Measurements from ENCODE around the gene C5orf63.
A peak's percentile ranks its signal among the peaks of the same experiment; 100 is the strongest.
"Not testable (repeated sequence)": the region's sequence is repeated elsewhere in the genome, so short reads cannot be mapped to it uniquely, and the experiment has no call there.

Gene C5orf63

DNA sequence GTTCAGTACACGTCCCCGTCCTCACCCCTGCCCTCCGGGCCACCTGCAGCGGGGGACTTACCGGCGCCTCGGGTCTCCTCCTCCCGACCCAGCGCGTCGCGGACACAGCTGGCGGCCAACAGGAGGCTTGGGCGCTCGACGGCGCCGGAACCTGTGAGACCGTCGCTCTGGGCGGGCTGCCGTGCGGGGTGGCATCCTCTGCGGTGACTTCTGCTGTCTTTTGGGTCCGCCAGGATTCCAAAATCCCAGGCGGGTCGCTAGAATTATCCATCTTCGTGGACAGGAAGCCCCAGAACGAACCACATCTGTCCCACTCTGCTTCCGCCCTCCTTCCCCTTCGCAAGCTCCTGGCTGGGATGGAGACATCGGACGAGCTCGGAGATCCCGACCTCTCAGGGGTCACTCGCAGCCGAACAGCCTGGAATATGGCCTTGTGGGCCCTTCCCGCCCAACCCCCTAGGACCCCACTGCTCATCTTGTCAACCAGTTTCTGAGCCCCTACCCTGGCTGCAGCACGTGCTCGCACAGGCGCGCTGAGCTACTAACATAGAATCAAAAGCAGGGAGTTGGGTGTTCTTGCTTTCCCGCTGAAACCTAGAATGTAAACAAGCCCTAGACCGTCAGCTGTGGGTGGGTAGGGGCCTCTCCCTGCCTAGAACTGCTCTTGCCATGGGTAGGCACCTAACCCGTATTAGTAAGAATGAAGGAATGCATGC is 42.0 kb downstream of the C5orf63 start:
- H3K4me1 ChIP-seq (ENCODE audit: control insufficient read depth, insufficient read depth, low read length): peaks cover 28% of the 10 kb centered on the region
- no peaks in the 10 kb centered on the region for H3K9me3 ChIP-seq (ENCODE audit: control insufficient read depth, insufficient read depth, low read length)
- peak overlapping the region; percentile 80 for H3K27ac ChIP-seq (ENCODE audit: low read depth, low read length)
- peak overlapping the region; percentile 85 for H3K4me3 ChIP-seq (ENCODE audit: low read depth, low read length)
- H3K36me3 ChIP-seq (ENCODE audit: control insufficient read depth, insufficient read depth, low read length): no peaks in the 10 kb centered on the region
- peaks cover 31% of the 10 kb centered on the region for H3K27me3 ChIP-seq (ENCODE audit: control insufficient read depth, insufficient read depth, low read length)
- H3K9ac ChIP-seq (ENCODE audit: low read depth, low read length): 0 out of 2 replicates have a peak overlapping the region, but pooled peaks have one; percentile 22

DNA sequence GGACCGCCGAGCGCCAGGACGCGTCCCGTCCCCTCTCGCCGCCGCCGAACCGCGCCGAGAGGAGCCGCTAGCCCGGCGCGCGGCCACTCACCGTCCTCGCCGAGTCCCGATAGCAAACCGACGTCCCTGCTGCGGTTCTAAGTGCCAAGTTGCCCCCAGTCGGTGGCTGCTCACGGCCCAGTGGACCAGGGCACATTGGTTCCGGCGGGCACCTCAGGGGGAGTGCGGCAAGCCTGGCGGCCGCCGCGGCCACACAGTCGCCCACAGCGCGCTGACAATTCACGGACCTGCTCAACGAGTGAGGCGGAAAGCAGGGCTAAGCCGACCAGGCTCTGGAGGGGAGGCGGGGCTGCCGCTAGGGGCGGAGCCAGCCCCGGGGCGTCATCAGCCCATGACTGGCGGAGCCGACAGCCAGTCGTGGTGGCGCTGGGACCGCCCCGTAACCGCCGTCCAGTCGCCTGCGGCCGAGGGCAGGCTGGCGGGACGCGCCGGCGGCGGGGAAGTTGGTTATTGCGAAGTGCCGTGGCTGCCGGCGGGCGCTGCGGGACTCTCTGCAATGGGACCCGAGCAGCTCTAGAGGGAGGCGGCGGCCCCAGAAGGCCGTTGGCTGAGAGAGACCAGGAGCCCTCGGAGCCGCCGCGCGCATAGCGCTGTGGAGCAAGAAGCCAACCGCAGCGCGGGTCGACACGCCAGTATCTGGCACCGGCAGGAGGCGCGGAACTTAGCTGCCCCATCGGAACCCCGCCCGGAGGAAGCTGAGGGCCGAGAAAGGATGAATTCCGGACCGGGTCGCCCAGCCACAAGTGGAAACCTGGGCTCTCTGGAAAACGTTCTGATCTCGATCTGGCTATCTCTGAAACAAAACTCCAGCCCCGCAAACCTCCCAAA is 42.8 kb downstream of the C5orf63 start, which contains the start of gene MARCHF3:
Gene MARCHF3 (minus strand): TSS at position 300 of the 888 bp plus-strand sequence. CDS start 112,387 bp downstream, outside the sequence.
- H3K4me1 ChIP-seq (ENCODE audit: control insufficient read depth, insufficient read depth, low read length): peaks cover 33% of the 10 kb centered on the region
- H3K36me3 ChIP-seq (ENCODE audit: control insufficient read depth, insufficient read depth, low read length): no peaks in the 10 kb centered on the region
- peaks cover 31% of the 10 kb centered on the region for H3K27me3 ChIP-seq (ENCODE audit: control insufficient read depth, insufficient read depth, low read length)
- peak within 1 kb of the TSS; percentile 80 for H3K27ac ChIP-seq (ENCODE audit: low read depth, low read length)
- peak within 1 kb of the TSS; percentile 85 for H3K4me3 ChIP-seq (ENCODE audit: low read depth, low read length)
- H3K9me3 ChIP-seq (ENCODE audit: control insufficient read depth, insufficient read depth, low read length): no peaks in the 10 kb centered on the region
- H3K9ac ChIP-seq (ENCODE audit: low read depth, low read length): peak within 1 kb of the TSS; percentile 22; the same call in 1 of the 2 replicates

DNA sequence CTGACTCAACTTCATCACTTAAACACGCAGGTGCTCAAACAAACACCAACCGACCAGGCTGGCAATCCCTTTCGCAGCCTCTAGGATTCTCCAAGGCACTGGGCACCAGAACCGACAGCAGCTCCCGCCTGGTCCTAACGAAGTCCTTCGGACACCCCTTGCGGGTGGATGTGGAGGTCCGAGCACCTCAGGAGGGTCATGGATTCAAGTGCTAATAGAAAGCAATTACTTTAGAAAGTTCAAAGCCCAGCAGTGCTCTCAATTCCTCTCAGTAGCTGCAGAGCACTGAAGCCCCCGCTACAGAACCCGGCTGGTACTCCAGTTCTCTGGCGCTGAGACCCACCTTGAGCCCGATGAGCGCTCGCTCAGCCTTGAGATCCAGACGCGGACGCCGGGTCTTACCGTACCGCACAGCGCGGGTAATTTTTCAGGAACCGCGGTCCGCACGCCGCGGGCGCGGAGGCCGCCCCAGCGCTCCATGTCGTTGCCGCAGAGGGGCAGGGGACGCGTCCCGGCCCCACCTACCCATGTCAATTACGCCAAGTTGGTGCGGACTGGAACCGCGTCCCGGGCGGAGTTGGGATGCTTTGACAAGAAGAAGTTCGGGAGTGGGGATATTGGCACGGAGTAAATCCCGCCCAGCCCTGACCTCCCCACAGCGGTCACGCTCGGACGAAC is 43.6 kb downstream of the C5orf63 start:
- Histone ChIP-seq H3K4me3 (ENCODE audit: low read depth, low read length) (peak overlapping the region; percentile 85), H3K9ac (ENCODE audit: low read depth, low read length) (no peak overlapping the region), H3K36me3 (ENCODE audit: control insufficient read depth, insufficient read depth, low read length) (no peaks in the 10 kb centered on the region), H3K27ac (ENCODE audit: low read depth, low read length) (no peak overlapping the region), H3K9me3 (ENCODE audit: control insufficient read depth, insufficient read depth, low read length) (no peaks in the 10 kb centered on the region), H3K4me1 (ENCODE audit: control insufficient read depth, insufficient read depth, low read length) (peaks cover 33% of the 10 kb centered on the region), H3K27me3 (ENCODE audit: control insufficient read depth, insufficient read depth, low read length) (peaks cover 31% of the 10 kb centered on the region)

DNA sequence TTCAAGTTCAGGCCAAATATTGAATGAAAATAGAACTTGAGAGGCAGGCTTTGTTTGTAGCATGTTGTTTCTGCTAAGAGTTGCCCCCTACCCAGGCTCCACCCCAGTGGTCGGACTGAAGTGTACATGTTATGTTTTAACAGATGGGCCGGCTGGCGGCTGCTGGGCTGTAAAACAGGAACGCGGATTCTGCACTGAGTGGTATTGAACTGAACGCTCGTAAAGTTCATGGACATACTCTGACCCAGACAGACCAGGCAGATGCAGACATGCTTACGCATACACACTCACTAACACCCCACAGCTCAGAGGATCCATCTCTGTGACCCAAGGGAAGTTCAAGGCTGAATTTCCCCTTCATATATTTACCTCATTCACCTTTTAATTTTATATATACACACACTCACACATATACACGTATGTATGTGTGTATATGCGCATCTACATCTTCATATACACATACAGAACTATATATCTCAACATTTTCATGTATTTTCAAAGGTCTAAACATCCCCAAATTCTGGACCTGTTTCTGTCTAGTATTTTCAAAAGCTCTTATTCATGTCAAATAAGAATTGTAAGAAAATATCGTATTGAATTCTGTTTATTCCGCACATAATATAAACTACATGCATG is 44.4 kb downstream of the C5orf63 start:
- Histone ChIP-seq H3K4me1 (ENCODE audit: control insufficient read depth, insufficient read depth, low read length) (peaks cover 33% of the 10 kb centered on the region), H3K9ac (ENCODE audit: low read depth, low read length) (no peak overlapping the region), H3K27ac (ENCODE audit: low read depth, low read length) (no peak overlapping the region), H3K9me3 (ENCODE audit: control insufficient read depth, insufficient read depth, low read length) (no peaks in the 10 kb centered on the region), H3K27me3 (ENCODE audit: control insufficient read depth, insufficient read depth, low read length) (peaks cover 31% of the 10 kb centered on the region), H3K36me3 (ENCODE audit: control insufficient read depth, insufficient read depth, low read length) (no peaks in the 10 kb centered on the region), H3K4me3 (ENCODE audit: low read depth, low read length) (peak overlapping the region; percentile 85)

DNA sequence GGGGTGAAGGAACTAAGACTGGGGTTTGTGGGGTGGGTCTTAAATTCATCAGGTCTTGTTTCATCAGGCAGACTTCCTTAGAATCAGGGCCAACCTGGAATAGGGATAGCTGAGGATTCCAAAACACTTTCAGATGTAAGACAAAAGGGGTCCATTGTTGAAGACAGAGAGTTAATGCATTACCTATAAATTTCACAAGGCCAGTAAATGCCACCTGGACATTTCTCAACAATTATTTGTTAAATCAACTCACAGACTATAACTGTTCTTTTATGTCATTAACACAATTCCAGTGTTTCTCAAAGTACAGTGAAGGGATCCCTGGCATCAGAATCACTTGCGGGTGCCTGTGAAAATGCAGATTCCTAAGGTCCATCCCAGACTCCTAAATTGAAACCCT is 45.8 kb downstream of the C5orf63 start:
- H3K4me3 ChIP-seq (ENCODE audit: low read depth, low read length): no peak overlapping the region
- H3K4me1 ChIP-seq (ENCODE audit: control insufficient read depth, insufficient read depth, low read length): peaks cover 33% of the 10 kb centered on the region
- peaks cover 25% of the 10 kb centered on the region for H3K27me3 ChIP-seq (ENCODE audit: control insufficient read depth, insufficient read depth, low read length)
- H3K9ac ChIP-seq (ENCODE audit: low read depth, low read length): no peak overlapping the region
- H3K9me3 ChIP-seq (ENCODE audit: control insufficient read depth, insufficient read depth, low read length): no peaks in the 10 kb centered on the region
- no peak overlapping the region for H3K27ac ChIP-seq (ENCODE audit: low read depth, low read length)
- no peaks in the 10 kb centered on the region for H3K36me3 ChIP-seq (ENCODE audit: control insufficient read depth, insufficient read depth, low read length)

DNA sequence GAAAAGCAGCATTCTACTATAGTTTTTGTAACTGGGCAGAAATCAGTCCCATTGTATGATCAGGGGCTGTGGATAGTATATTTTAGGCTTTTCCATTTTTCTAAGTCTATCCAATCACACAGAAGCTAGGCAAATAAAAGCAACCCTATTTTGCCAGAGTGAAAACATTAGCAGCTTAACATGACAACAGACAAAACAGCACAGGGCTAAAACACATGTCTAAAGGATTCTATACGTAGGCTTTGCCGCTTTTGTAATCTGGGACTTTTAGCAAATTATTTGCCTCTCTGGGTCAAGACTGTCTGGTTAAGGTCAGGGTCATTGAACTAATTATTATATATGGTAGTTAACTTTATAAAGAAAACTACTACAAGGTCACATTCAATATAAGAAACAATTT is 47.1 kb downstream of the C5orf63 start:
- Histone ChIP-seq H3K4me3 (ENCODE audit: low read depth, low read length) (no peak overlapping the region), H3K9ac (ENCODE audit: low read depth, low read length) (no peak overlapping the region)

DNA sequence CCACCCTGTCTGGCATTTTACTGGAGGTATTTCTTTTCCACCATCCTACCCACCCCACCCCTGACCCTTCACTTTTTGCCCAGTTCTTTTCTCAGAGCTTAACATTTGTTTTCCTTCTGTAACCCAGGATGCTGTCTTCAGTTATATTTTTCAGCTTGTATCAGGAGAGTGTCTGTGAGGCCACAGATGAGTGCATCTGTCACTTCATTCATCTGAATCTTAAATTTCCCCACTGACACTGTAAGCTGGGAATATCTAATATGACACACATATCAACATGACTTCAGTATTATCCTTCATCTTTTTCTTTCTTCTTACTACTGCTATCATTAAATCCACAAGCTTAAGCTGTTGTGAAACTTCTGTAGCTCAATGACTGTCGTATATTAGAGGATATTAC is 47.8 kb downstream of the C5orf63 start:
- Histone ChIP-seq H3K36me3 (ENCODE audit: control insufficient read depth, insufficient read depth, low read length) (no peaks in the 10 kb centered on the region), H3K27me3 (ENCODE audit: control insufficient read depth, insufficient read depth, low read length) (peaks cover 11% of the 10 kb centered on the region), H3K4me1 (ENCODE audit: control insufficient read depth, insufficient read depth, low read length) (peaks cover 26% of the 10 kb centered on the region), H3K27ac (ENCODE audit: low read depth, low read length) (no peak overlapping the region), H3K9ac (ENCODE audit: low read depth, low read length) (no peak overlapping the region), H3K4me3 (ENCODE audit: low read depth, low read length) (no peak overlapping the region), H3K9me3 (ENCODE audit: control insufficient read depth, insufficient read depth, low read length) (no peaks in the 10 kb centered on the region)

More for the DNA sequence above, 47.1 kb downstream of the C5orf63 start:
- no peak overlapping the region for H3K27ac ChIP-seq (ENCODE audit: low read depth, low read length)
- peaks cover 13% of the 10 kb centered on the region for H3K27me3 ChIP-seq (ENCODE audit: control insufficient read depth, insufficient read depth, low read length)
- H3K9me3 ChIP-seq (ENCODE audit: control insufficient read depth, insufficient read depth, low read length): no peaks in the 10 kb centered on the region
- H3K4me1 ChIP-seq (ENCODE audit: control insufficient read depth, insufficient read depth, low read length): peaks cover 26% of the 10 kb centered on the region
- H3K36me3 ChIP-seq (ENCODE audit: control insufficient read depth, insufficient read depth, low read length): no peaks in the 10 kb centered on the region

DNA sequence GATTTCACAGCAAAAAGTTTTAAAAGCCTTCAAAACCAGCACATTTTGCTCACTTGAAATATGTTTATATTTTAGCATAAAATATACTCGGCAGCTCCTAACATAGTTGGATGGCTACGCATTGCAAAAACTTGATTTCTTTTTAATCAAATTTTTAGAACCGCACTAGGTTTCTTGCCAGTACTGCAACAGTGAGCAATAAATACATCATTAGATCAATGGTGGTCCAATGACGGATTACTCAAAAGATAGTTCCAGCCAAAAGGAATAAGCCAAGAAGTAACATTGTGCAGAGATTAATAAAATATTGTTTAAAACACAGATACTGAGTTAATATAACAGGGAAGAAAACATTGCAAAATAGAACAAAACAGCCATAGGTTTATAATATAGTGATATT is 48.5 kb downstream of the C5orf63 start:
- Histone ChIP-seq H3K9ac (ENCODE audit: low read depth, low read length) (no peak overlapping the region), H3K4me1 (ENCODE audit: control insufficient read depth, insufficient read depth, low read length) (peaks cover 26% of the 10 kb centered on the region), H3K36me3 (ENCODE audit: control insufficient read depth, insufficient read depth, low read length) (no peaks in the 10 kb centered on the region), H3K4me3 (ENCODE audit: low read depth, low read length) (no peak overlapping the region), H3K27me3 (ENCODE audit: control insufficient read depth, insufficient read depth, low read length) (peaks cover 11% of the 10 kb centered on the region), H3K9me3 (ENCODE audit: control insufficient read depth, insufficient read depth, low read length) (no peaks in the 10 kb centered on the region), H3K27ac (ENCODE audit: low read depth, low read length) (no peak overlapping the region)

DNA sequence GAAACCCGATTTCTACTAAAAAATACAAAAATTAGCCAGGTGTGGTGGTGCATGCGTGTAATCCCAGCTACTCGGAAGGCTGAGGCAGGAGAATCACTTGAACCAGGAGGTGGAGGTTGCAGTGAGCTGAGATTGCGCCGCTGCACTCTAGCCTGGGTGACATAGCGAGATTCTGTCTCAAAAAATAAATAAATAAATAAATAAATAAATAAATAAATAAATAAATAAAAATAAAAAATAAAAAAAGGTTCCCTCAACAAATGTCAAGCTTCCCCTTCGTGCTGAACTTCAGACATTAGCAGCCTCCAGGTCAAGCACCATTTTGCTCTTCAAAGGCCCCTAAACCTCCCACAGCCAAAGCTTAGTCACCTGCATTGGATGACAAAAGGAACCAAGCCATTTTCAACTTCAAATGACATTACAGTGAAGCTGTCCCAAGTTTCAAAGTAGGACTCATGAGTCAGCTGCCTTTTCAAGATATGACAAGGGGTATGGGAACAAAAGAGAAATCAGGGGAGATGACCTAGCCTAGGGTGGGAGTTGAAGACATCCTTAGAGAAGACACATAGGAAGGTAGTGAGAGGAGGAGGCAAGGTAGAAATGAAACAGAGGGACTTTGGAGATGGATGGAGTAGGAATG is 49.6 kb downstream of the C5orf63 start:
- H3K36me3 ChIP-seq (ENCODE audit: control insufficient read depth, insufficient read depth, low read length): not testable (repeated sequence)

DNA sequence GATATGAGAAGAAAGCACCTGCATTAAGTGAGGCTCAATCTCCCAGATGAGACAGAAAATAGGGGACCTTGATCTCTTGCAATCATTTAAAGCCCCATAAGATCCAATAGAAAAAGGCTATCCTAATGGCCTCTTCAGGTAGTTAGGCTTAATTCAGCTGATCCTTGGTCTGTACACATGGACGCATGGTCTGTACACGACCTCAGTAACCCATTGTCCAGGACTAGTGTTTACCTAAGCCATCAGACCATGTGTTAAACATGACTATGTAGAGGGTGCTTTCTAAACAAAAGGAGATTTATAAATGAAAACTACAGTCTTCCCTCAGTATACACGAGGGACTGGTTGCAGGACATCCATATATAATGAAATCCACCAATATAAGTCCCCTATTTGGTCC is 50.5 kb downstream of the C5orf63 start:
- no peak overlapping the region for H3K4me3 ChIP-seq (ENCODE audit: low read depth, low read length)
- no peaks in the 10 kb centered on the region for H3K27me3 ChIP-seq (ENCODE audit: control insufficient read depth, insufficient read depth, low read length)
- no peaks in the 10 kb centered on the region for H3K9me3 ChIP-seq (ENCODE audit: control insufficient read depth, insufficient read depth, low read length)
- H3K4me1 ChIP-seq (ENCODE audit: control insufficient read depth, insufficient read depth, low read length): peaks cover 17% of the 10 kb centered on the region
- no peak overlapping the region for H3K9ac ChIP-seq (ENCODE audit: low read depth, low read length)
- no peak overlapping the region for H3K27ac ChIP-seq (ENCODE audit: low read depth, low read length)
- H3K36me3 ChIP-seq (ENCODE audit: control insufficient read depth, insufficient read depth, low read length): no peaks in the 10 kb centered on the region

More for the DNA sequence above, 49.6 kb downstream of the C5orf63 start:
- not testable (repeated sequence) for H3K4me3 ChIP-seq (ENCODE audit: low read depth, low read length); H3K9me3 ChIP-seq (ENCODE audit: control insufficient read depth, insufficient read depth, low read length); H3K27ac ChIP-seq (ENCODE audit: low read depth, low read length); H3K9ac ChIP-seq (ENCODE audit: low read depth, low read length); H3K27me3 ChIP-seq (ENCODE audit: control insufficient read depth, insufficient read depth, low read length)
- peaks cover 19% of the 10 kb centered on the region for H3K4me1 ChIP-seq (ENCODE audit: control insufficient read depth, insufficient read depth, low read length)

Measured in HUES48 (cell line).